ENCODE measurements around the gene TASP1. TPM values are rescaled to one million over a fixed set of nuclear protein-coding genes. Genes with fewer than 3 reads are reported as not detected.

The TASP1 gene
- total RNA-seq, 1 donor from 2014 or later = 22.8 TPM

GRCh38 chr20:13403453-13403852, 235.3 kb downstream of the TASP1 start:
- no peak for DNase-seq (ENCODE audit: low spot score in 2 of 2, unreplicated experiment in 2 of 2)
- TF ChIP-seq, protein P1, sequence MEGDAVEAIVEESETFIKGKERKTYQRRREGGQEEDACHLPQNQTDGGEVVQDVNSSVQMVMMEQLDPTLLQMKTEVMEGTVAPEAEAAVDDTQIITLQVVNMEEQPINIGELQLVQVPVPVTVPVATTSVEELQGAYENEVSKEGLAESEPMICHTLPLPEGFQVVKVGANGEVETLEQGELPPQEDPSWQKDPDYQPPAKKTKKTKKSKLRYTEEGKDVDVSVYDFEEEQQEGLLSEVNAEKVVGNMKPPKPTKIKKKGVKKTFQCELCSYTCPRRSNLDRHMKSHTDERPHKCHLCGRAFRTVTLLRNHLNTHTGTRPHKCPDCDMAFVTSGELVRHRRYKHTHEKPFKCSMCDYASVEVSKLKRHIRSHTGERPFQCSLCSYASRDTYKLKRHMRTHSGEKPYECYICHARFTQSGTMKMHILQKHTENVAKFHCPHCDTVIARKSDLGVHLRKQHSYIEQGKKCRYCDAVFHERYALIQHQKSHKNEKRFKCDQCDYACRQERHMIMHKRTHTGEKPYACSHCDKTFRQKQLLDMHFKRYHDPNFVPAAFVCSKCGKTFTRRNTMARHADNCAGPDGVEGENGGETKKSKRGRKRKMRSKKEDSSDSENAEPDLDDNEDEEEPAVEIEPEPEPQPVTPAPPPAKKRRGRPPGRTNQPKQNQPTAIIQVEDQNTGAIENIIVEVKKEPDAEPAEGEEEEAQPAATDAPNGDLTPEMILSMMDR (IDR thresholded peaks at IDR 0.05; ENCODE audit: unreplicated experiment) = no peak
- Mint-ChIP-seq H3K27ac (no peak overlapping the region), H3K36me3 (peaks cover 5% of the 10 kb centered on the region), H3K9me3 (peaks cover 14% of the 10 kb centered on the region), H3K4me1 (no peaks in the 10 kb centered on the region), H3K27me3 (ENCODE audit: low read depth) (no peaks in the 10 kb centered on the region), H3K4me3 (no peak overlapping the region)

DNA sequence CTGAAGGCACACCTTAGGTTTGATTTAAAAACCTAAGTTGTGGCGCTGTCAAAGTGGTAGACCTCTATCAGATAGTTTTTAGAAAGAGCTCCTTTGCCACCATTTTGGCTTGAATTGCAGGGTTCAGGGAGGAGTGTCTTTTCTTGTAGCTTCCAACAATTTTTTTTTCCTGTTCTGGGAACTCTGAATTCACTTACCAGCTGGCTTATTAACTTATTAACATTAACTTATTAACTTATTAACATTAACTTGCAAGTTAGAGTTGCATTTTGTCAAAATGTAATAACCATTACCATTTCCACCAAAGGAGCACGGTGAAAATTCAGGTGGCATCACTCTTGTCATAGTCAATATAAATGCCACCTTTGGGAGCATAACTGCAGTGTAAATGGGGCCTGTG, 235.7 kb downstream of the TASP1 start:
- peaks cover 5% of the 10 kb centered on the region for H3K36me3 Mint-ChIP-seq
- TF ChIP-seq, protein P1 (IDR thresholded peaks at IDR 0.05; ENCODE audit: unreplicated experiment) = no peak
- H3K4me3 Mint-ChIP-seq = no peak overlapping the region
- no peak overlapping the region for H3K27ac Mint-ChIP-seq
- peaks cover 10% of the 10 kb centered on the region for H3K9me3 Mint-ChIP-seq
- H3K4me1 Mint-ChIP-seq = no peaks in the 10 kb centered on the region
- no peaks in the 10 kb centered on the region for H3K27me3 Mint-ChIP-seq (ENCODE audit: low read depth)
- no peak for DNase-seq (ENCODE audit: low spot score in 2 of 2, unreplicated experiment in 2 of 2)

- Mint-ChIP-seq H3K9me3 (peaks cover 2% of the 10 kb centered on the region), H3K4me1 (no peaks in the 10 kb centered on the region), H3K27ac (no peak overlapping the region), H3K4me3 (no peak overlapping the region), H3K27me3 (ENCODE audit: low read depth) (no peaks in the 10 kb centered on the region), H3K36me3 (no peaks in the 10 kb centered on the region)
- no peak for DNase-seq (ENCODE audit: low spot score in 2 of 2, unreplicated experiment in 2 of 2)
- TF ChIP-seq, protein P1 (IDR thresholded peaks at IDR 0.05; ENCODE audit: unreplicated experiment) = no peak
Measured at GRCh38 chr20:13402171-13402760, 236.5 kb downstream of the TASP1 start.

DNA sequence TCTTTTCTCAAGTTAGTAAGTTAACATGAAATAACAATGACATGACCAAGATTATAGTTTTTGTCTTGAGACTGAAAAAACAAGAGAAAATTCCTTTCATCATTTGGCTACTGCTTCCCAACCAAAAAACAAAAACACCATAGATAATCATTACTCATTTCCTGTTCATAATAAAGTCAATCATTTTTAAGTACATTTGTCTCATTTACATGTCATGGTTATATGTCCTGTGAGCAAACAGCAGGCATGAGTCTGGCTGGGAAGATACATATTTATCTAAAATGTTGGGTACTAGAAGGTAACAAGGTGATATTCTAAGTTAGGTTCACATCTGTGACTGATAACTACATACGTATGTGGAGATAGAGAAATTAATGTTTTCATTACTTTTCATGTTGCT, 237.1 kb downstream of the TASP1 start:
- TF ChIP-seq, protein P1 (IDR thresholded peaks at IDR 0.05; ENCODE audit: unreplicated experiment) = no peak
- H3K27ac Mint-ChIP-seq = no peak overlapping the region
- no peaks in the 10 kb centered on the region for H3K4me1 Mint-ChIP-seq
- no peak for DNase-seq (ENCODE audit: low spot score in 2 of 2, unreplicated experiment in 2 of 2)
- no peak overlapping the region for H3K4me3 Mint-ChIP-seq
- no peaks in the 10 kb centered on the region for H3K9me3 Mint-ChIP-seq
- H3K27me3 Mint-ChIP-seq (ENCODE audit: low read depth) = no peaks in the 10 kb centered on the region
- no peaks in the 10 kb centered on the region for H3K36me3 Mint-ChIP-seq

- H3K4me3 Mint-ChIP-seq = no peak overlapping the region
- H3K27ac Mint-ChIP-seq = no peak overlapping the region
- H3K36me3 Mint-ChIP-seq = no peaks in the 10 kb centered on the region
- DNase-seq (ENCODE audit: low spot score in 2 of 2, unreplicated experiment in 2 of 2) = no peak
- no peaks in the 10 kb centered on the region for H3K27me3 Mint-ChIP-seq (ENCODE audit: low read depth)
- H3K4me1 Mint-ChIP-seq = peaks cover 4% of the 10 kb centered on the region
- TF ChIP-seq, protein P1 (IDR thresholded peaks at IDR 0.05; ENCODE audit: unreplicated experiment) = no peak
- no peaks in the 10 kb centered on the region for H3K9me3 Mint-ChIP-seq
Measured at GRCh38 chr20:13400453-13400852, 238.3 kb downstream of the TASP1 start.

DNA sequence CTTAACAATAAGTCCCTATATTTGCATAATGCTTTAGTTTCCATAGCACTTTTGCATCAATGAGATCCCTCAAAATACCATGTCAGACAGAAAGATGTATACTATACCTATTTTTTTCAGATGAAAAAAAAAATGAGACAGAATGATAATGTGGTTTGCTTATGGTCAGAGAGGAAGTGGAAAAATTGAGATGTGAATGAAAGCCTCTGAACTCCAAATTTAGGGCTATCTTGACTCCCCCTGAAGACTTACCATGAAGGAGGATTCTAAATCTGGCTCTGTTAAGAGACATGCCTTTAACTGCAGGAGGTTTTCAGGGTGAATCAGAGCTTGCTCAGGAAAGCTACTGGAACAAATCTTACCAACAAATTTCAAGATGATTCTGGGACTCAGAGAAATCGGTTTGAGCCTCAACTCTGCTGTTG, 241.4 kb downstream of the TASP1 start:
- H3K36me3 Mint-ChIP-seq = peaks cover under 1% of the 10 kb centered on the region
- no peaks in the 10 kb centered on the region for H3K9me3 Mint-ChIP-seq
- H3K4me1 Mint-ChIP-seq = peaks cover 9% of the 10 kb centered on the region
- no peaks in the 10 kb centered on the region for H3K27me3 Mint-ChIP-seq (ENCODE audit: low read depth)
- no peak for DNase-seq (ENCODE audit: low spot score in 2 of 2, unreplicated experiment in 2 of 2)
- H3K4me3 Mint-ChIP-seq = no peak overlapping the region
- TF ChIP-seq, protein P1 (IDR thresholded peaks at IDR 0.05; ENCODE audit: unreplicated experiment) = no peak
- no peak overlapping the region for H3K27ac Mint-ChIP-seq

Measured in mesothelial cell of epicardium (in vitro differentiated cells).